AG09309 (cell line): ENCODE measurements around the gene FERD3L.

Experiments
- DNase-seq: peaks from one replicate; pipeline ENCODE4 v3.0.0-alpha.2; 2010; ENCODE audit warnings: low read depth
- H3K4me3 ChIP-seq: 2 replicates; pipeline ENCODE4 v1.5.1; 2011; ENCODE audit warnings: mild to moderate bottlenecking, low read depth, low read length, moderate library complexity; ENCODE audit not compliant: control insufficient read depth
- TF ChIP-seq, protein P1 (sequence below): IDR thresholded peaks from 2 replicates; pipeline ENCODE4 v1.5.1; 2011; ENCODE audit warnings: mild to moderate bottlenecking, low read depth, low read length, inconsistent platforms; ENCODE audit not compliant: insufficient read depth, control insufficient read depth; ENCODE audit errors: missing control alignments

Gene FERD3L

GRCh38 chr7:19099924-19100323 lies 45.3 kb downstream of the FERD3L start:
- no peak for DNase-seq
- TF ChIP-seq, protein P1, sequence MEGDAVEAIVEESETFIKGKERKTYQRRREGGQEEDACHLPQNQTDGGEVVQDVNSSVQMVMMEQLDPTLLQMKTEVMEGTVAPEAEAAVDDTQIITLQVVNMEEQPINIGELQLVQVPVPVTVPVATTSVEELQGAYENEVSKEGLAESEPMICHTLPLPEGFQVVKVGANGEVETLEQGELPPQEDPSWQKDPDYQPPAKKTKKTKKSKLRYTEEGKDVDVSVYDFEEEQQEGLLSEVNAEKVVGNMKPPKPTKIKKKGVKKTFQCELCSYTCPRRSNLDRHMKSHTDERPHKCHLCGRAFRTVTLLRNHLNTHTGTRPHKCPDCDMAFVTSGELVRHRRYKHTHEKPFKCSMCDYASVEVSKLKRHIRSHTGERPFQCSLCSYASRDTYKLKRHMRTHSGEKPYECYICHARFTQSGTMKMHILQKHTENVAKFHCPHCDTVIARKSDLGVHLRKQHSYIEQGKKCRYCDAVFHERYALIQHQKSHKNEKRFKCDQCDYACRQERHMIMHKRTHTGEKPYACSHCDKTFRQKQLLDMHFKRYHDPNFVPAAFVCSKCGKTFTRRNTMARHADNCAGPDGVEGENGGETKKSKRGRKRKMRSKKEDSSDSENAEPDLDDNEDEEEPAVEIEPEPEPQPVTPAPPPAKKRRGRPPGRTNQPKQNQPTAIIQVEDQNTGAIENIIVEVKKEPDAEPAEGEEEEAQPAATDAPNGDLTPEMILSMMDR: no peak

DNA sequence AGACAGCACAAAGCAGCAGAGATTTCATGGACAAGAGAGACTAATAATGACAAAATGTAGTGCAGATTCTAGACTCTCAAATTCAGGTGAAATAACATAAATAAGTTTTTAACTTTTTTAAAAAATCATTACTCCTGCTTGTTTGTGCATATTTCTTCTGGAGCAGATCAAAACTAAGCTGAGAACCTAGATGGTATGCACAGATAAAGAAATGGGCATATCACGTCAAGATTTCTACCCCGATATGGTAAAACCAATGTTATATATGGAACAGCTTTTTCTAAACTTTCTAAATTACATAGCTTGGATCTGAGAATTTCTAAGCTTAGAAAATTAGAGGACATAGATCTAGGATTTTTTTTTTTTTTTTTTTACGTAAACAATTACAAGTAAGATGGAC lies 46.0 kb downstream of the FERD3L start:
- DNase-seq: no peak
- TF ChIP-seq, protein P1: no peak
- no peak overlapping the region for H3K4me3 ChIP-seq

More at GRCh38 chr7:19099924-19100323, 45.3 kb downstream of the FERD3L start:
- no peak overlapping the region for H3K4me3 ChIP-seq

DNA sequence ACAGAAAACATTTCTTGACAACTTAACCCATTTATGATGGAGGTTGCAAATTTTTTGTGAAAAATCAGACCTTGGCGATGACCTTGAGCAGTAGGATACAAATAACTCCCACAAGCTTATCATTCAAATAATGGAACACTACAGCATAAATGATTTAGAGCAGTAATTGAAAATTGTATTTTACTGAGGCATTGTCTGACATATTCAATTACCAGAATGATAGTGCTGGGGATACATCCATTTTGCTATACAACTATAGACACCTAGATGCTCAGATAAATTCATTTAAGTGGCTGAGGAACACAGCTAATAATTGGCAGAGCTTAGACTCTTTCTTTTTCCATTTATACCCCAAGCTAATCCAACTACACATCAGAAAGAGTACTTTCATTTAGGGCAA lies 46.7 kb downstream of the FERD3L start:
- no peak overlapping the region for H3K4me3 ChIP-seq
- TF ChIP-seq, protein P1: no peak
- no peak for DNase-seq

GRCh38 chr7:19097165-19098055 lies 47.8 kb downstream of the FERD3L start:
- TF ChIP-seq, protein P1: no peak
- H3K4me3 ChIP-seq: no peak overlapping the region
- DNase-seq: no peak

DNA sequence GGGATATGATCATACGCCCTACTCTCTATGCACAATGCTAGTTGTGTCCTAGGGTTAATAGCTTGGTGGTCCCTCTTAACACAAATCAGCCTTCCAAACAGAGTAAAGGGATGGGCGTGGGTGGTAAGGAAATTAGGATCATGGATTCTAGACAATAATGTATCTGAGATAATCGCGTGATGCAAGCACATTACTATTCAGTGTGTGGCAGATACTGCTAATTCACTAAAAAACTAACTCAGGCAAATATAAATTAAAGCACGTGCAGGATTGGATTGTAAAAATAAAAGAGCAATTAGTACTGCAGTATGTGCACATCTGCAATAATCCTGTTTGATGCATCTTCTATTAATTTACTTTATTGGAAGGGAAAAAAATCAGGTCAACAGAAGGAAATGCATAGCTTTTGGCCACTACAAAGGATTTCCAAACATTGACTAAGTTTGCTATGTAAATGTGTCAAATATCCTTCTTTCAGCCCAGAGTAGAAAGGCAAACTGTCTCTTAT lies 49.8 kb downstream of the FERD3L start:
- no peak for DNase-seq
- TF ChIP-seq, protein P1: no peak
- H3K4me3 ChIP-seq: no peak overlapping the region
